NCI-H1694 treated with DMSO at 0.1 percent for 48 hours (cell line): ENCODE data around the gene SCPEP1.
A peak's percentile ranks its signal among the peaks of the same experiment; 100 is the strongest.
"Not testable (repeated sequence)": the region's sequence is repeated elsewhere in the genome, so short reads cannot be mapped to it uniquely, and the experiment has no call there.

Source experiments
- DNase-seq: peaks from one replicate; lab custom pipeline; 2025; lab: John Stamatoyannopoulos, UW

Gene SCPEP1

GRCh38 chr17:56965681-56966080, 12.2 kb upstream of the SCPEP1 start:
- DNase-seq: not testable (repeated sequence)

- no peak for DNase-seq
Measured at GRCh38 chr17:56966338-56966737, 11.6 kb upstream of the SCPEP1 start.

GRCh38 chr17:56970974-56971373, 7.0 kb upstream of the SCPEP1 start:
- DNase-seq: no peak

- no peak for DNase-seq
Measured at GRCh38 chr17:56972111-56972730, 5.7 kb upstream of the SCPEP1 start.

GRCh38 chr17:56973520-56973919, 4.4 kb upstream of the SCPEP1 start:
- DNase-seq: no peak

GRCh38 chr17:56974055-56974454, 3.9 kb upstream of the SCPEP1 start:
- no peak for DNase-seq

- DNase-seq: no peak
Measured at GRCh38 chr17:56975656-56976055, 2.3 kb upstream of the SCPEP1 start.

GRCh38 chr17:56976941-56977608, 856 bp upstream of the SCPEP1 start:
- DNase-seq: no peak

GRCh38 chr17:56978441-56979090, 635 bp downstream of the SCPEP1 start:
- no peak for DNase-seq

- DNase-seq: no peak
Measured at GRCh38 chr17:56979091-56979480, 1.2 kb downstream of the SCPEP1 start.

- not testable (repeated sequence) for DNase-seq
Measured at GRCh38 chr17:56980526-56980925, 2.6 kb downstream of the SCPEP1 start.

GRCh38 chr17:56982312-56982711, 4.4 kb downstream of the SCPEP1 start:
- no peak for DNase-seq

- DNase-seq: no peak
Measured at GRCh38 chr17:56983366-56983765, 5.4 kb downstream of the SCPEP1 start.

- DNase-seq: no peak
Measured at GRCh38 chr17:56985371-56986162, 7.6 kb downstream of the SCPEP1 start.

- DNase-seq: no peak
Measured at GRCh38 chr17:56987283-56987834, 9.4 kb downstream of the SCPEP1 start.

GRCh38 chr17:56988901-56989572, 11.1 kb downstream of the SCPEP1 start:
- no peak for DNase-seq

- DNase-seq: no peak
Measured at GRCh38 chr17:56992364-56992763, 14.4 kb downstream of the SCPEP1 start.

GRCh38 chr17:56994009-56994792, 16.3 kb downstream of the SCPEP1 start:
- no peak for DNase-seq

GRCh38 chr17:56995766-56996165, 17.8 kb downstream of the SCPEP1 start:
- DNase-seq: no peak

- DNase-seq: no peak
Measured at GRCh38 chr17:56997313-56997712, 19.4 kb downstream of the SCPEP1 start.

GRCh38 chr17:57001541-57001940, 23.6 kb downstream of the SCPEP1 start:
- peak; percentile 21 for DNase-seq
